GM23338 (cell line): Measurements from ENCODE around the gene SLC35A5. TPM values are rescaled to one million over a fixed set of nuclear protein-coding genes. Genes with fewer than 3 reads are reported as not detected.

Experiments
- ATAC-seq: fragments of 200-7000 bp; cut with Tn5 transposase; 3 replicates; pipeline ENCODE4 v1.9.1; 2020
- DNase-seq: peaks from one replicate; pipeline ENCODE4 v3.0.0-alpha.2; 2015; ENCODE audit warnings: low spot score
- H2AFZ ChIP-seq: fragments of 200-600 bp; sonication (generic); 2 replicates; pipeline ENCODE4 v1.8.0; 2016; ENCODE audit warnings: antibody characterized with exemption, mild to moderate bottlenecking, moderate library complexity
- H3F3A ChIP-seq: fragments of 200-600 bp; sonication (generic); replicated peaks from 2 replicates; pipeline ENCODE4 v1.8.0; 2017; ENCODE audit warnings: antibody characterized with exemption, mixed run types, low read depth
- H3K27ac ChIP-seq: fragments of 200-600 bp; sonication (generic); 2 replicates; pipeline ENCODE4 v1.6.1; 2016; ENCODE audit warnings: low read depth
- H3K27me3 ChIP-seq: fragments of 200-600 bp; sonication (generic); 2 replicates; pipeline ENCODE4 v1.8.0; 2016; ENCODE audit warnings: mild to moderate bottlenecking, mixed run types, moderate library complexity; ENCODE audit not compliant: insufficient read depth
- H3K36me3 ChIP-seq: fragments of 200-600 bp; sonication (generic); 2 replicates; pipeline ENCODE4 v1.8.0; 2016; ENCODE audit warnings: mild to moderate bottlenecking; ENCODE audit not compliant: insufficient read depth
- H3K4me1 ChIP-seq: fragments of 200-600 bp; sonication (generic); 2 replicates; pipeline ENCODE4 v1.8.0; 2016; ENCODE audit warnings: mild to moderate bottlenecking, moderate library complexity; ENCODE audit not compliant: insufficient read depth
- H3K4me2 ChIP-seq: fragments of 200-600 bp; sonication (generic); 2 replicates; pipeline ENCODE4 v1.7.1; 2017; ENCODE audit warnings: mixed run types
- H3K4me3 ChIP-seq: fragments of 200-600 bp; sonication (generic); 2 replicates; pipeline ENCODE4 v1.6.1; 2016; ENCODE audit warnings: mixed run types
- H3K79me2 ChIP-seq: fragments of 200-600 bp; sonication (generic); replicated peaks from 2 replicates; pipeline ENCODE4 v1.8.0; 2017; ENCODE audit warnings: mild to moderate bottlenecking; ENCODE audit not compliant: insufficient read depth
- H3K9me2 ChIP-seq: fragments of 200-600 bp; sonication (generic); 2 replicates; pipeline ENCODE4 v1.8.0; 2017; ENCODE audit not compliant: insufficient read depth
- H4K20me1 ChIP-seq: fragments of 200-600 bp; sonication (generic); replicated peaks from 2 replicates; pipeline ENCODE4 v1.8.0; 2017; ENCODE audit warnings: mild to moderate bottlenecking; ENCODE audit not compliant: insufficient read depth
- H3K27ac Mint-ChIP-seq: 2 replicates; pipeline ENCODE4 v1.8.0; 2020; ENCODE audit warnings: inconsistent platforms, mild to moderate bottlenecking, moderate library complexity, mixed read lengths
- H3K27me3 Mint-ChIP-seq: 3 replicates; pipeline ENCODE4 v1.8.0; 2022; ENCODE audit warnings: low read depth, mild to moderate bottlenecking, moderate library complexity, mixed read lengths, inconsistent platforms; ENCODE audit not compliant: insufficient read depth, poor library complexity
- H3K36me3 Mint-ChIP-seq: 3 replicates; pipeline ENCODE4 v1.8.0; 2021; ENCODE audit warnings: low read depth, mild to moderate bottlenecking, inconsistent platforms, moderate library complexity, mixed read lengths
- H3K4me1 Mint-ChIP-seq: 3 replicates; pipeline ENCODE4 v1.8.0; 2020; ENCODE audit warnings: mild to moderate bottlenecking, inconsistent platforms, mixed read lengths
- H3K4me3 Mint-ChIP-seq: 3 replicates; pipeline ENCODE4 v1.8.0; 2021; ENCODE audit warnings: moderate library complexity, mild to moderate bottlenecking, inconsistent platforms, mixed read lengths
- H3K9me3 Mint-ChIP-seq: 3 replicates; pipeline ENCODE4 v1.8.0; 2020; ENCODE audit warnings: moderate library complexity, mild to moderate bottlenecking, inconsistent platforms, mixed read lengths
- CREB1 ChIP-seq: fragments of 250-450 bp; sonication (Bioruptor Pico); IDR thresholded peaks from 2 replicates; pipeline ENCODE4 v1.5.0; 2020; ENCODE audit warnings: low read depth, mild to moderate bottlenecking, moderate library complexity
- CTCF ChIP-seq, 2 experiments: fragments of 200-600 bp in 1 of 2; sonication (generic) in 1 of 2; conservative IDR thresholded peaks; 2 replicates each; pipeline versions ENCODE4 v1.5.1 to v1.6.1; 2016 to 2017; ENCODE audit warnings: antibody characterized with exemption in 2 of 2, low read depth in 2 of 2, mild to moderate bottlenecking in 2 of 2, moderate library complexity in 1 of 2
- ETS1 ChIP-seq: IDR thresholded peaks from 2 replicates; pipeline ENCODE4 v1.6.1; 2016; ENCODE audit warnings: antibody characterized with exemption
- EZH2 ChIP-seq: fragments of 200-600 bp; sonication (generic); IDR thresholded peaks from one replicate; pipeline ENCODE4 v1.8.0; 2017; ENCODE audit warnings: antibody characterized with exemption, mild to moderate bottlenecking, low read depth; ENCODE audit not compliant: unreplicated experiment
- EZH2phosphoT487 ChIP-seq: fragments of 200-600 bp; sonication (generic); IDR thresholded peaks from one replicate; pipeline ENCODE4 v1.8.1; 2018; ENCODE audit warnings: antibody characterized with exemption; ENCODE audit not compliant: unreplicated experiment
- NANOG ChIP-seq: IDR thresholded peaks from 2 replicates; pipeline ENCODE4 v1.6.1; 2016; ENCODE audit warnings: antibody characterized with exemption, borderline replicate concordance
- REST ChIP-seq: IDR thresholded peaks from one replicate; pipeline ENCODE4 v1.6.1; 2018; ENCODE audit warnings: antibody characterized with exemption; ENCODE audit not compliant: unreplicated experiment
- STAT1 ChIP-seq: IDR thresholded peaks from one replicate; pipeline ENCODE4 v1.6.1; 2016; ENCODE audit warnings: antibody characterized with exemption; ENCODE audit not compliant: unreplicated experiment
- ZNF114 ChIP-seq: fragments of 250-450 bp; sonication (Bioruptor Pico); IDR thresholded peaks from 2 replicates; pipeline ENCODE4 v1.5.0; 2020; ENCODE audit warnings: mild to moderate bottlenecking, moderate library complexity
- ZNF331 ChIP-seq: fragments of 250-450 bp; sonication (Bioruptor Pico); IDR thresholded peaks from 2 replicates; pipeline ENCODE4 v1.5.0; 2020; ENCODE audit warnings: low read depth, mild to moderate bottlenecking, moderate library complexity
- polyA plus RNA-seq: library from polyadenylated mRNA; unstranded; fragments of >200 nt; fragmentation: Nextera tagmentation; extraction: Ambion mirVana; gene quantifications from 2 replicates; pipeline ENCODE4 v1.2.1, GENCODE V29; 2016
- total RNA-seq: library from RNA; depleted of rRNA; stranded (reverse); fragments of >200 nt; shearing (Covaris generic); gene quantifications from 2 replicates; pipeline ENCODE4 v1.2.3, GENCODE V29; 2014

SLC35A5 gene
- total and polyA plus RNA-seq, 2 experiments from 2014 or later, result 19.9 to 40.4 TPM

GRCh38 chr3:112598731-112599130 is 36.9 kb downstream of the SLC35A5 start:
- H3K9me2 ChIP-seq, result no peaks in the 10 kb centered on the region
- no peaks in the 10 kb centered on the region for H3F3A ChIP-seq
- H3K36me3 ChIP-seq, result no peaks in the 10 kb centered on the region
- Mint-ChIP-seq H3K36me3 (no peaks in the 10 kb centered on the region), H3K27ac (no peak overlapping the region), H3K4me3 (no peak overlapping the region), H3K9me3 (no peaks in the 10 kb centered on the region), H3K27me3 (peaks cover 3% of the 10 kb centered on the region), H3K4me1 (no peaks in the 10 kb centered on the region; the same call in 2 of the 3 replicates)
- ATAC-seq (no peak), DNase-seq (no peak)
- no peak overlapping the region for H2AFZ ChIP-seq
- TF ChIP-seq ETS1 (no peak), ZNF114 (CRISPR knock-in tag) (no peak), REST (no peak), CTCF (conservative IDR thresholded peaks at IDR 0.05; ENCODE audit: low read depth in 2 of 2) (no peak), EZH2phosphoT487 (no peak)
- no peaks in the 10 kb centered on the region for H3K27me3 ChIP-seq
- no peaks in the 10 kb centered on the region for H3K4me1 ChIP-seq
- H3K4me3 ChIP-seq, result no peak overlapping the region
- H4K20me1 ChIP-seq, result no peaks in the 10 kb centered on the region
- H3K27ac ChIP-seq, result no peak overlapping the region
- H3K4me2 ChIP-seq, result no peak overlapping the region
- no peaks in the 10 kb centered on the region for H3K79me2 ChIP-seq

- H3K36me3 ChIP-seq, result no peaks in the 10 kb centered on the region
- Mint-ChIP-seq H3K4me1 (no peaks in the 10 kb centered on the region; the same call in 2 of the 3 replicates), H3K27ac (no peak overlapping the region), H3K27me3 (peaks cover 4% of the 10 kb centered on the region), H3K36me3 (no peaks in the 10 kb centered on the region), H3K4me3 (no peak overlapping the region), H3K9me3 (no peaks in the 10 kb centered on the region)
- H3F3A ChIP-seq, result no peaks in the 10 kb centered on the region
- no peaks in the 10 kb centered on the region for H3K79me2 ChIP-seq
- H3K9me2 ChIP-seq, result no peaks in the 10 kb centered on the region
- no peak for ATAC-seq
- H4K20me1 ChIP-seq, result no peaks in the 10 kb centered on the region
- no peak overlapping the region for H3K4me2 ChIP-seq
- H3K27me3 ChIP-seq, result no peaks in the 10 kb centered on the region
- H2AFZ ChIP-seq, result peak overlapping the region; percentile 39
- no peak overlapping the region for H3K27ac ChIP-seq
- no peak overlapping the region for H3K4me3 ChIP-seq
- no peaks in the 10 kb centered on the region for H3K4me1 ChIP-seq
- no peak for DNase-seq
- no peak for TF ChIP-seq STAT1
- TF ChIP-seq CREB1 (CRISPR knock-in tag), result no peak
- no peak for TF ChIP-seq ZNF331
- TF ChIP-seq EZH2phosphoT487, result no peak
- TF ChIP-seq NANOG, result no peak
- no peak for TF ChIP-seq EZH2
- TF ChIP-seq CTCF (conservative IDR thresholded peaks at IDR 0.05; ENCODE audit: low read depth in 2 of 2), result no peak
These were observed 40.5 kb downstream of the SLC35A5 start for GRCh38 chr3:112602217-112602838.
